ENCODE results near the gene ETV3. TPM values are rescaled to one million over a fixed set of nuclear protein-coding genes. Genes with fewer than 3 reads are reported as not detected.

Gene ETV3
- total and polyA plus RNA-seq, 2 experiments from 2014 or later: 5.2 to 10.6 TPM

- DNase-seq: no peak
- no peak for TF ChIP-seq EZH2 (IDR thresholded peaks at IDR 0.05; ENCODE audit: insufficient read depth, poor library complexity, severe bottlenecking)
- no peak for TF ChIP-seq EZH2phosphoT487 (IDR thresholded peaks at IDR 0.05; ENCODE audit: insufficient read depth, low read depth)
- no peak overlapping the region for H3K27ac ChIP-seq
- H3K9ac ChIP-seq: no peak overlapping the region
- no peak overlapping the region for H3K4me3 ChIP-seq
- H3K79me2 ChIP-seq (ENCODE audit: insufficient read depth): no peaks in the 10 kb centered on the region
- no peaks in the 10 kb centered on the region for H3K9me3 ChIP-seq (ENCODE audit: low read depth)
- no peaks in the 10 kb centered on the region for H4K20me1 ChIP-seq (ENCODE audit: insufficient read depth)
- peaks cover 18% of the 10 kb centered on the region for H3K4me1 ChIP-seq (ENCODE audit: insufficient read depth)
- H3K27me3 ChIP-seq (replicated peaks; ENCODE audit: insufficient read depth): no peaks in the 10 kb centered on the region
- in situ Hi-C loops (cut with MboI): no loop called here
- no peak overlapping the region for H3K4me2 ChIP-seq (ENCODE audit: unreplicated experiment)
- H3F3A ChIP-seq (ENCODE audit: insufficient read depth): 0 out of 2 replicates have a peak, but pooled peaks cover 4% of the 10 kb centered on the region
- no peaks in the 10 kb centered on the region for H3K36me3 ChIP-seq (ENCODE audit: low read depth)
- no peaks in the 10 kb centered on the region for H3K9me2 ChIP-seq (ENCODE audit: insufficient read depth)
- no peak overlapping the region for H2AFZ ChIP-seq
- 58 to 64% methylated on average over 19 of the region's 19 CpGs for WGBS, 2 experiments (ENCODE audit: low coverage in 1 of 2, low lambda C conversion rate in 2 of 2, missing lambda C conversion rate in 2 of 2)
Observed at GRCh38 chr1:157107702-157108101, 30.5 kb downstream of the ETV3 start.

GRCh38 chr1:157106813-157107189 is 31.4 kb downstream of the ETV3 start:
- Histone ChIP-seq H2AFZ (peak overlapping the region; percentile 90), H3F3A (ENCODE audit: insufficient read depth) (0 out of 2 replicates have a peak, but pooled peaks cover 4% of the 10 kb centered on the region), H3K4me2 (ENCODE audit: unreplicated experiment) (peak overlapping the region; percentile 57), H3K27ac (peak overlapping the region; percentile 75), H3K36me3 (ENCODE audit: low read depth) (no peaks in the 10 kb centered on the region), H3K9ac (peak overlapping the region; percentile 74), H3K79me2 (ENCODE audit: insufficient read depth) (no peaks in the 10 kb centered on the region), H3K4me1 (ENCODE audit: insufficient read depth) (peaks cover 18% of the 10 kb centered on the region), H3K4me3 (no peak overlapping the region), H3K9me3 (ENCODE audit: low read depth) (no peaks in the 10 kb centered on the region), H4K20me1 (ENCODE audit: insufficient read depth) (no peaks in the 10 kb centered on the region), H3K27me3 (replicated peaks; ENCODE audit: insufficient read depth) (no peaks in the 10 kb centered on the region), H3K9me2 (ENCODE audit: insufficient read depth) (no peaks in the 10 kb centered on the region)
- in situ Hi-C loops (cut with MboI): no loop called here
- TF ChIP-seq EZH2 (IDR thresholded peaks at IDR 0.05; ENCODE audit: insufficient read depth, poor library complexity, severe bottlenecking) (no peak), EZH2phosphoT487 (IDR thresholded peaks at IDR 0.05; ENCODE audit: insufficient read depth, low read depth) (no peak)
- DNase-seq: no peak
- 78 to 80% methylated on average over 6 of the region's 6 CpGs for WGBS, 2 experiments (ENCODE audit: low coverage in 1 of 2, low lambda C conversion rate in 2 of 2, missing lambda C conversion rate in 2 of 2)

GRCh38 chr1:157105988-157106812 is 32.0 kb downstream of the ETV3 start:
- Histone ChIP-seq H3K9me2 (ENCODE audit: insufficient read depth) (no peaks in the 10 kb centered on the region), H3F3A (ENCODE audit: insufficient read depth) (0 out of 2 replicates have a peak, but pooled peaks cover 4% of the 10 kb centered on the region), H3K79me2 (ENCODE audit: insufficient read depth) (no peaks in the 10 kb centered on the region), H4K20me1 (ENCODE audit: insufficient read depth) (no peaks in the 10 kb centered on the region), H3K9me3 (ENCODE audit: low read depth) (no peaks in the 10 kb centered on the region), H2AFZ (peak overlapping the region; percentile 90), H3K4me2 (ENCODE audit: unreplicated experiment) (peak overlapping the region; percentile 57), H3K4me1 (ENCODE audit: insufficient read depth) (peaks cover 18% of the 10 kb centered on the region), H3K4me3 (no peak overlapping the region), H3K27me3 (replicated peaks; ENCODE audit: insufficient read depth) (no peaks in the 10 kb centered on the region), H3K36me3 (ENCODE audit: low read depth) (no peaks in the 10 kb centered on the region), H3K27ac (peak overlapping the region; percentile 75), H3K9ac (peak overlapping the region; percentile 74)
- 26 to 37% methylated on average over 4 to 6 of the region's 6 CpGs for WGBS, 2 experiments (ENCODE audit: low coverage in 1 of 2, low lambda C conversion rate in 2 of 2, missing lambda C conversion rate in 2 of 2)
- peak; percentile 97 for DNase-seq
- TF ChIP-seq EZH2phosphoT487 (IDR thresholded peaks at IDR 0.05; ENCODE audit: insufficient read depth, low read depth): no peak
- TF ChIP-seq EZH2 (IDR thresholded peaks at IDR 0.05; ENCODE audit: insufficient read depth, poor library complexity, severe bottlenecking): no peak
- in situ Hi-C loops (cut with MboI): no loop called here

GRCh38 chr1:157105298-157105987 is 32.8 kb downstream of the ETV3 start:
- Histone ChIP-seq H3K9me3 (ENCODE audit: low read depth) (no peaks in the 10 kb centered on the region), H3K36me3 (ENCODE audit: low read depth) (no peaks in the 10 kb centered on the region), H3K9me2 (ENCODE audit: insufficient read depth) (no peaks in the 10 kb centered on the region), H3K9ac (peak overlapping the region; percentile 74), H3F3A (ENCODE audit: insufficient read depth) (0 out of 2 replicates have a peak, but pooled peaks cover 4% of the 10 kb centered on the region), H4K20me1 (ENCODE audit: insufficient read depth) (no peaks in the 10 kb centered on the region), H3K27me3 (replicated peaks; ENCODE audit: insufficient read depth) (no peaks in the 10 kb centered on the region), H3K4me1 (ENCODE audit: insufficient read depth) (peaks cover 18% of the 10 kb centered on the region), H3K4me3 (no peak overlapping the region), H3K4me2 (ENCODE audit: unreplicated experiment) (no peak overlapping the region), H3K27ac (no peak overlapping the region; the same call in 1 of the 2 replicates), H2AFZ (peak overlapping the region; percentile 90; the same call in 1 of the 2 replicates), H3K79me2 (ENCODE audit: insufficient read depth) (no peaks in the 10 kb centered on the region)
- no peak for TF ChIP-seq EZH2phosphoT487 (IDR thresholded peaks at IDR 0.05; ENCODE audit: insufficient read depth, low read depth)
- TF ChIP-seq EZH2 (IDR thresholded peaks at IDR 0.05; ENCODE audit: insufficient read depth, poor library complexity, severe bottlenecking): no peak
- DNase-seq: no peak
- in situ Hi-C loops (cut with MboI): no loop called here
- 63 to 67% methylated on average over 14 of the region's 14 CpGs for WGBS, 2 experiments (ENCODE audit: low coverage in 1 of 2, low lambda C conversion rate in 2 of 2, missing lambda C conversion rate in 2 of 2)

Measured in GM23248 (cell line).